ENCODE data around the gene TRAPPC10. TPM values are rescaled to one million over a fixed set of nuclear protein-coding genes. Genes with fewer than 3 reads are reported as not detected.

Gene TRAPPC10
- total and polyA plus RNA-seq, 4 donors: 7.7 to 43.5 (median 29.7) TPM

DNA sequence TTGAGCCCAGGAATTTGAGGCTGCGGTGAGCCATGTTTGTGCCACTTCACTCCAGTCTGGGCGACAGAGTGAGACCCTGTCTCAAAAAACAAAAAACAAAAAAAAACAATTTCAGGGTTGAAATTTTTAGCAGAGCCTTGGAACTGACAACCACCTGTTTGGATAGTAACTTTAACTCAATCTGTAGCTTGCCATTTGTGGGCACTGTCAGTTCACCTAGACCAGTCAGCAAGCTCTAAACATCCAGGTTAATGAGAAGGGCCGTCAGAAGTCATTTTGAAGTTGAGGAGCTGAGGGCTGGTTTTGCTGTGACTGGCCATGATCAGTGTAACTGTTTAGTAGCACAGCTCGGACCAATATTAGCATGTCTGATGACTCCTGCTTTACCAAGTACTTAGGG lies 8.4 kb downstream of the TRAPPC10 start:
- H3K27me3 ChIP-seq (ENCODE audit: control insufficient read depth in 3 of 3, insufficient read depth in 3 of 3, low read length in 2 of 3): no peaks in the 10 kb centered on the region
- TF ChIP-seq, protein P1, sequence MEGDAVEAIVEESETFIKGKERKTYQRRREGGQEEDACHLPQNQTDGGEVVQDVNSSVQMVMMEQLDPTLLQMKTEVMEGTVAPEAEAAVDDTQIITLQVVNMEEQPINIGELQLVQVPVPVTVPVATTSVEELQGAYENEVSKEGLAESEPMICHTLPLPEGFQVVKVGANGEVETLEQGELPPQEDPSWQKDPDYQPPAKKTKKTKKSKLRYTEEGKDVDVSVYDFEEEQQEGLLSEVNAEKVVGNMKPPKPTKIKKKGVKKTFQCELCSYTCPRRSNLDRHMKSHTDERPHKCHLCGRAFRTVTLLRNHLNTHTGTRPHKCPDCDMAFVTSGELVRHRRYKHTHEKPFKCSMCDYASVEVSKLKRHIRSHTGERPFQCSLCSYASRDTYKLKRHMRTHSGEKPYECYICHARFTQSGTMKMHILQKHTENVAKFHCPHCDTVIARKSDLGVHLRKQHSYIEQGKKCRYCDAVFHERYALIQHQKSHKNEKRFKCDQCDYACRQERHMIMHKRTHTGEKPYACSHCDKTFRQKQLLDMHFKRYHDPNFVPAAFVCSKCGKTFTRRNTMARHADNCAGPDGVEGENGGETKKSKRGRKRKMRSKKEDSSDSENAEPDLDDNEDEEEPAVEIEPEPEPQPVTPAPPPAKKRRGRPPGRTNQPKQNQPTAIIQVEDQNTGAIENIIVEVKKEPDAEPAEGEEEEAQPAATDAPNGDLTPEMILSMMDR (IDR thresholded peaks at IDR 0.05; ENCODE audit: control extremely low read depth, extremely low read depth): no peak
- ATAC-seq (ENCODE audit: insufficient read depth, low FRiP score) (no peak), DNase-seq (no peak)
- H3K4me3 ChIP-seq: no peak overlapping the region
- H3K27ac ChIP-seq (ENCODE audit: low read depth in 1 of 2, low read length in 1 of 2): no peak overlapping the region
- peaks cover 0 to 11% (median 6%) of the 10 kb centered on the region in 5 donors for H3K4me1 ChIP-seq (ENCODE audit: control insufficient read depth in 5 of 5, insufficient read depth in 5 of 5, low read length in 5 of 5)
- no peaks in the 10 kb centered on the region for H3K9me3 ChIP-seq (ENCODE audit: control insufficient read depth in 4 of 4, insufficient read depth in 3 of 4, low read length in 3 of 4)
- H3K9ac ChIP-seq (ENCODE audit: insufficient read depth in 1 of 2, low read length in 2 of 2): no peak overlapping the region
- WGBS, 2 donors: 88 to 94% methylated on average over 4 of the region's 4 CpGs
- H3K36me3 ChIP-seq (ENCODE audit: control insufficient read depth in 4 of 4, insufficient read depth in 4 of 4, low read length in 4 of 4): no peaks in the 10 kb centered on the region

DNA sequence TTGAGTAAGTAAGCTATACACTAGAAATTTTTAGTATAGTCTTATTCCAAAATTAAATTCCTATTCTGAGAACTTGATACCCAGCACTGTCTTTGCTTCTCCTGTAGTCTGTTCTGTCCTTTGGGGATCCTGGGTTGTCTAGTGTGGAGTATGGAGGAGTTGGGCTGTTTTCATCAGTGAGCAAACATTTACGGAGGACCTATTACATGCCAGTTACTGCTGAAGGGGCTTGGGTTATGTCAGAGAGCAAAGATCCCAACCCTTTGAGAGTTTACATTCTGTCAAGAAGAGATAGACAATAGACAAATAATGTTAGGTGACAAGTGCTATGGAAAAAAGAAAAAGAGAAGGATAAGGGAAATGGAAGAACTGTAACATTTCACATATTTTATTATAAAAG lies 9.0 kb downstream of the TRAPPC10 start:
- Histone ChIP-seq H3K27ac (ENCODE audit: low read depth in 1 of 2, low read length in 1 of 2) (peak overlapping the region in 1 of 2 donors; percentile 24), H3K36me3 (ENCODE audit: control insufficient read depth in 4 of 4, insufficient read depth in 4 of 4, low read length in 4 of 4) (no peaks in the 10 kb centered on the region), H3K27me3 (ENCODE audit: control insufficient read depth in 3 of 3, insufficient read depth in 3 of 3, low read length in 2 of 3) (no peaks in the 10 kb centered on the region), H3K4me3 (no peak overlapping the region), H3K4me1 (ENCODE audit: control insufficient read depth in 5 of 5, insufficient read depth in 5 of 5, low read length in 5 of 5) (peaks cover 0 to 15% (median 12%) of the 10 kb centered on the region in 5 donors), H3K9me3 (ENCODE audit: control insufficient read depth in 4 of 4, insufficient read depth in 3 of 4, low read length in 3 of 4) (no peaks in the 10 kb centered on the region), H3K9ac (ENCODE audit: insufficient read depth in 1 of 2, low read length in 2 of 2) (no peak overlapping the region)
- WGBS, 2 donors: 56 to 72% methylated on average over 1 of the region's 1 CpG
- TF ChIP-seq, protein P1 (IDR thresholded peaks at IDR 0.05; ENCODE audit: control extremely low read depth, extremely low read depth): no peak
- no peak for ATAC-seq (ENCODE audit: insufficient read depth, low FRiP score)
- no peak for DNase-seq

DNA sequence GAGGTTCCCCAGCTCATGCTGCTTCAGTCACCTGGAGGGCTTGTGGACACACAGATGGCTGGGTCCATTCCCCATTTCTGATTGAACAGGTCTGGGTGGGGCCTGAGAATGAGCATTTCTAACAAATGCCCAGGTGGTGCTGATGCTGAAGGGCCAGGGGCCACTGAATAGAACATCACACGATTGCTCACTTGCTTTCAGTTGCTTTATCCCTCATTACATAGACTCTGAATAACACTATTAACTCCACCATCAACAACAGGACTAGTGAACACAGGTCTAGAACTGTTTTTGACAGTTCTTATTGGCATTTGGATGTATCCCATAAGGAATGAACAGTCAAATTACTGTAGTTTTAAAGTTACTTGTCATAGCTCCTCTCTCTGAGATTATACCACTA lies 12.1 kb downstream of the TRAPPC10 start:
- H3K4me1 ChIP-seq (ENCODE audit: control insufficient read depth in 5 of 5, insufficient read depth in 5 of 5, low read length in 5 of 5): peaks cover 0 to 19% (median 12%) of the 10 kb centered on the region in 5 donors
- H3K9ac ChIP-seq (ENCODE audit: insufficient read depth in 1 of 2, low read length in 2 of 2): no peak overlapping the region
- no peak overlapping the region for H3K4me3 ChIP-seq
- no peak overlapping the region for H3K27ac ChIP-seq (ENCODE audit: low read depth in 1 of 2, low read length in 1 of 2)
- no peaks in the 10 kb centered on the region for H3K27me3 ChIP-seq (ENCODE audit: control insufficient read depth in 3 of 3, insufficient read depth in 3 of 3, low read length in 2 of 3)
- ATAC-seq (ENCODE audit: insufficient read depth, low FRiP score): no peak
- 61 to 77% methylated on average over 1 of the region's 1 CpG for WGBS, 2 donors
- TF ChIP-seq, protein P1 (IDR thresholded peaks at IDR 0.05; ENCODE audit: control extremely low read depth, extremely low read depth): no peak
- no peaks in the 10 kb centered on the region for H3K36me3 ChIP-seq (ENCODE audit: control insufficient read depth in 4 of 4, insufficient read depth in 4 of 4, low read length in 4 of 4)
- no peak for DNase-seq
- no peaks in the 10 kb centered on the region for H3K9me3 ChIP-seq (ENCODE audit: control insufficient read depth in 4 of 4, insufficient read depth in 3 of 4, low read length in 3 of 4)

DNA sequence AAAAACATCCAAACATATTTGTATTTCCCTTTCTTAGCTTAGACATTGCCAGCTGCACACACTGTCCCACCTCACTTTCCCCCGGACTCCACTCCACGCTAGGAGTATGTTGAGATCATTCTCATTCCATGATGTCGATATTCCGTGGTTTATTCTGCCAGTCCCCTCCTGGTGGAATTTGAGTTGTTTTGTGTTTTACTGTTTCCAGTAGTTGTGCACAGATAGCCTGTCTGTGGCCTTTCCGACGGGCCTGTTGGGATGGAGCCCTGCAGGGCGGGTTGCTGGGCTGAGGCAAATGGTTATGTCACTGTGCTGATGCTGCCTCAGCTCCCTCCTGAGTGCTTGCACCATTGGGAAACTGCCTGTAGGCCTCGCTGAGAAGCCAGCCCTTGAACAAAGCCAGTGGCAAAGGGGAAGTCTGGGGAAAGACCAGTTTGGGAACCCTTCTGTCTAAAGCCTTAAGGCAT lies 12.8 kb downstream of the TRAPPC10 start:
- Histone ChIP-seq H3K36me3 (ENCODE audit: control insufficient read depth in 4 of 4, insufficient read depth in 4 of 4, low read length in 4 of 4) (no peaks in the 10 kb centered on the region), H3K4me3 (no peak overlapping the region), H3K27ac (ENCODE audit: low read depth in 1 of 2, low read length in 1 of 2) (no peak overlapping the region), H3K9me3 (ENCODE audit: control insufficient read depth in 4 of 4, insufficient read depth in 3 of 4, low read length in 3 of 4) (no peaks in the 10 kb centered on the region), H3K9ac (ENCODE audit: insufficient read depth in 1 of 2, low read length in 2 of 2) (no peak overlapping the region), H3K4me1 (ENCODE audit: control insufficient read depth in 5 of 5, insufficient read depth in 5 of 5, low read length in 5 of 5) (peaks cover 0 to 16% (median 12%) of the 10 kb centered on the region in 5 donors), H3K27me3 (ENCODE audit: control insufficient read depth in 3 of 3, insufficient read depth in 3 of 3, low read length in 2 of 3) (no peaks in the 10 kb centered on the region)
- 36 to 44% methylated on average over 8 of the region's 8 CpGs for WGBS, 2 donors
- DNase-seq: peak in 2 of 3 donors; percentile 19 to 21
- TF ChIP-seq, protein P1 (IDR thresholded peaks at IDR 0.05; ENCODE audit: control extremely low read depth, extremely low read depth): no peak
- peak; percentile 65 for ATAC-seq (ENCODE audit: insufficient read depth, low FRiP score)
